Ishikawa (cell line): Measurements from ENCODE around the gene IL20RB.

Experiments used
- CEBPB ChIP-seq: IDR thresholded peaks from 2 replicates; pipeline ENCODE4 v1.6.1; 2012
- CREB1 ChIP-seq: IDR thresholded peaks from 2 replicates; pipeline ENCODE4 v1.6.1; 2012; ENCODE audit warnings: low read depth
- EGR1 ChIP-seq: IDR thresholded peaks from 2 replicates; pipeline ENCODE4 v1.6.1; 2012
- EP300 ChIP-seq: IDR thresholded peaks from 2 replicates; pipeline ENCODE4 v1.6.1; 2012; ENCODE audit warnings: borderline replicate concordance
- MAX ChIP-seq: IDR thresholded peaks from 2 replicates; pipeline ENCODE4 v1.6.1; 2012
- NFIC ChIP-seq: IDR thresholded peaks from 2 replicates; pipeline ENCODE4 v1.6.1; 2012
- RAD21 ChIP-seq: IDR thresholded peaks from 2 replicates; pipeline ENCODE4 v1.6.1; 2012; ENCODE audit warnings: low read depth
- REST ChIP-seq: IDR thresholded peaks from 2 replicates; pipeline ENCODE4 v1.6.1; 2012; ENCODE audit warnings: low read depth, mild to moderate bottlenecking
- TAF1 ChIP-seq: IDR thresholded peaks from 2 replicates; pipeline ENCODE4 v1.6.1; 2012; ENCODE audit warnings: low read depth, mild to moderate bottlenecking
- TCF12 ChIP-seq: IDR thresholded peaks from 2 replicates; pipeline ENCODE4 v1.6.1; 2012; ENCODE audit warnings: low read depth
- USF1 ChIP-seq: IDR thresholded peaks from 2 replicates; pipeline ENCODE4 v1.6.1; 2012
- YY1 ChIP-seq: IDR thresholded peaks from 2 replicates; pipeline ENCODE4 v1.6.1; 2012; ENCODE audit warnings: low read depth
- ZBTB7A ChIP-seq: IDR thresholded peaks from 2 replicates; pipeline ENCODE4 v1.6.1; 2012; ENCODE audit warnings: low read depth

- TF ChIP-seq ZBTB7A (no peak), YY1 (no peak), CEBPB (no peak), EGR1 (no peak), REST (no peak), TAF1 (no peak), NFIC (no peak), TCF12 (no peak), RAD21 (no peak), EP300 (no peak), MAX (no peak), USF1 (no peak), CREB1 (no peak)
These were observed 1.8 kb downstream of the IL20RB start for GRCh38 chr3:136959599-136959998.
